OCI-LY3 (cell line): ENCODE data around the gene ACRBP.

Experiments
- H2AFZ ChIP-seq: fragments of 200-600, 300-600 bp; shearing (Covaris generic); 2 replicates; pipeline ENCODE4 v1.6.0; 2014; ENCODE audit warnings: antibody characterized with exemption, low read depth, low read length
- H3K27ac ChIP-seq: fragments of 200-600, 300-600 bp; sonication (generic); 2 replicates; pipeline ENCODE4 v1.5.1; 2014; ENCODE audit warnings: mild to moderate bottlenecking, low read length, moderate library complexity, mixed read lengths
- H3K27me3 ChIP-seq: fragments of 200-600, 300-600 bp; sonication (generic); 2 replicates; pipeline ENCODE4 v1.6.1; 2014; ENCODE audit warnings: low read depth, low read length, mixed read lengths
- H3K36me3 ChIP-seq: fragments of 200-600, 300-600 bp; sonication (generic); replicated peaks from 2 replicates; pipeline ENCODE3; 2014; ENCODE audit warnings: low read depth, low read length, mixed read lengths
- H3K4me1 ChIP-seq: fragments of 300-600, 200-600 bp; sonication (generic); 2 replicates; pipeline ENCODE4 v1.6.1; 2014; ENCODE audit warnings: low read length, mixed read lengths
- H3K4me2 ChIP-seq: fragments of 200-600, 300-600 bp; sonication (generic); 2 replicates; pipeline ENCODE4 v1.6.1; 2014; ENCODE audit warnings: low read length, mixed read lengths
- H3K4me3 ChIP-seq: fragments of 300-600, 200-600 bp; sonication (generic); 2 replicates; pipeline ENCODE4 v1.5.1; 2014; ENCODE audit warnings: antibody characterized with exemption, mild to moderate bottlenecking, low read length, moderate library complexity
- H3K79me2 ChIP-seq: fragments of 300-600, 200-600 bp; shearing (Covaris generic); 2 replicates; pipeline ENCODE4 v1.6.1; 2014; ENCODE audit warnings: mild to moderate bottlenecking, low read length, mixed read lengths
- H3K9ac ChIP-seq: fragments of 300-600, 200-600 bp; shearing (Covaris generic); 2 replicates; pipeline ENCODE4 v1.6.0; 2014; ENCODE audit warnings: mild to moderate bottlenecking, low read length, moderate library complexity
- H3K9me3 ChIP-seq: fragments of 200-600, 300-600 bp; shearing (Covaris generic); 2 replicates; pipeline ENCODE4 v1.6.1; 2014; ENCODE audit warnings: low read length, mixed read lengths; ENCODE audit not compliant: insufficient read depth
- H4K20me1 ChIP-seq: fragments of 200-600, 300-600 bp; sonication (generic); 2 replicates; pipeline ENCODE4 v1.6.1; 2016; ENCODE audit warnings: low read length, mixed read lengths; ENCODE audit not compliant: insufficient read depth
- CTCF ChIP-seq: fragments of 200-600, 300-600 bp; sonication (generic); IDR thresholded peaks from 2 replicates; pipeline ENCODE4 v1.5.1; 2014; ENCODE audit warnings: antibody characterized with exemption, low read length, low read depth
- EZH2phosphoT487 ChIP-seq: fragments of 200-600 bp; shearing (Covaris generic); IDR thresholded peaks from 2 replicates; pipeline ENCODE4 v1.6.1; 2018; ENCODE audit warnings: antibody characterized with exemption, mixed run types, low read depth

Gene ACRBP

DNA sequence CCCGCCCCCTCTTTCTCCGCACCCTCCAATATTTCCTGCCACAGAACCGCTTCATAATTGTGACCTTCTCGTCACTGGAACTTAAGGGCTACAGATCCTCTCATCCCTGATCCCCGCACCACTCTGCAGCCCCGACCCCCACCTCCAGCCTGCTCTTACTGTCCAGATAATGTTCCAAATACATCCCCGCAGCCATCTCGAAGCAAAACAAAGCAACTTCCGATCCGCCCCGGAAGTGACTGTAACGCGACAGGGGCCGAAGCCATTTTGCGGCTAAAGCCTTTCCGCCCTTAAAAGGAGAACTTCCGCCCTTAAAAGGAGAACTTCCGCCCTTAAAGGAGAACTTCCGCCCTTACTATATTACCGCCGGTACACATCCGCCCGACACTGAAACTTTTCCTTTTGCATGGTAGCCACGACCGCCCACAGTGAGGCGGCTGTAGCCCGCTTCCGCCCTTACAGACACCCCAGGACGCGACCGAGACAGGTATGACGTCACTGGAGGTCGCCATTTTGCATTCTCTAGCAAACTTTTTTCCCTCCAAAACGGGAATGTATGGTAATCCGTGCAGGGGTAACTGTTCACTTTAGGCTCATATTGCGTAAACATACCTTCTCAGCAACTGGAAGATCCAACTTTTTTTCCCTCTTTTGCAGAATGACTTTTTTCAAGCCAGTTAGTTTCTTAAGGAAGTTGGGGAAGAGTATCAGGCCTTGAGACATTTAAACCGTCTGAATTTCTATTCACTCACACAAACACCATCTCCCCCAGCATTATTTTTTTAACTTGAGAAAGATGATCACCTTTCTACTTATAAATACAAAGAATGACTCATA, 15.9 kb upstream of the ACRBP start, which contains the start of gene ING4:
Gene ING4 (minus strand): TSS at position 214 of the 837 bp plus-strand sequence. CDS start 18 bp downstream, at position 196.
- TF ChIP-seq CTCF (no peak), EZH2phosphoT487 (no peak)
- H3K27me3 ChIP-seq: no peaks in the 10 kb centered on the region
- peak within 1 kb of the TSS; percentile 92 for H3K4me2 ChIP-seq
- no peaks in the 10 kb centered on the region for H4K20me1 ChIP-seq
- peak within 1 kb of the TSS; percentile 94 for H3K4me3 ChIP-seq
- peaks cover 17% of the 10 kb centered on the region for H3K36me3 ChIP-seq
- peak within 1 kb of the TSS; percentile 64 for H3K9ac ChIP-seq
- peak within 1 kb of the TSS; percentile 92 for H2AFZ ChIP-seq
- peaks cover 9% of the 10 kb centered on the region for H3K79me2 ChIP-seq
- peak within 1 kb of the TSS; percentile 69 for H3K27ac ChIP-seq
- H3K9me3 ChIP-seq: no peaks in the 10 kb centered on the region
- peaks cover 14% of the 10 kb centered on the region for H3K4me1 ChIP-seq

DNA sequence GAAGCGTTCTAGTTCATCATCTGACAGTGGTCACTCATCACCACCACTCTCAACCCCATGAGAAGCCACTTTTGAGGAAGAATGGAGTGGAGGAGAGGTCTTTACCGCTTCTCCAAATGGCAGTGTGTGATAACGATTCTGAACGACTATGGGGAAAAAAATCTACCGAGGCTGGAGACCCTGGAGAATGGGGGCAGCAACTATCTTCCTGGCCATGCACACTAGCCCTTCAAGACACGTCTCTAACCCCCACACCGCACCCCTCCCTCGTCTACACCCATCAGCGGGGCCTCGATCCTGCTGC, 15.3 kb upstream of the ACRBP start:
- H4K20me1 ChIP-seq: no peaks in the 10 kb centered on the region
- peaks cover 9% of the 10 kb centered on the region for H3K79me2 ChIP-seq
- H3K4me3 ChIP-seq: peak overlapping the region; percentile 94
- peaks cover 11% of the 10 kb centered on the region for H3K36me3 ChIP-seq
- H3K4me2 ChIP-seq: peak overlapping the region; percentile 89
- H3K9me3 ChIP-seq: no peaks in the 10 kb centered on the region
- peak overlapping the region; percentile 64 for H3K9ac ChIP-seq
- peak overlapping the region; percentile 84; the same call in 1 of the 2 replicates for H2AFZ ChIP-seq
- peak overlapping the region; percentile 24; the same call in 1 of the 2 replicates for H3K27ac ChIP-seq
- H3K4me1 ChIP-seq: peaks cover 14% of the 10 kb centered on the region
- no peaks in the 10 kb centered on the region for H3K27me3 ChIP-seq
- no peak for TF ChIP-seq EZH2phosphoT487
- TF ChIP-seq CTCF: no peak

- no peak for TF ChIP-seq CTCF
- TF ChIP-seq EZH2phosphoT487: no peak
- Histone ChIP-seq H3K27ac (no peak overlapping the region), H3K4me1 (no peaks in the 10 kb centered on the region), H3K4me3 (no peak overlapping the region), H3K79me2 (no peaks in the 10 kb centered on the region), H2AFZ (no peak overlapping the region), H3K27me3 (no peaks in the 10 kb centered on the region), H3K36me3 (peaks cover 5% of the 10 kb centered on the region), H3K9ac (no peak overlapping the region), H3K9me3 (no peaks in the 10 kb centered on the region), H3K4me2 (no peak overlapping the region), H4K20me1 (no peaks in the 10 kb centered on the region)
Measured at GRCh38 chr12:6653987-6654386, 6.8 kb upstream of the ACRBP start.

- Histone ChIP-seq H4K20me1 (no peaks in the 10 kb centered on the region), H3K36me3 (peaks cover 5% of the 10 kb centered on the region), H3K27me3 (no peaks in the 10 kb centered on the region), H2AFZ (no peak overlapping the region), H3K4me3 (no peak overlapping the region), H3K4me2 (no peak overlapping the region), H3K4me1 (no peaks in the 10 kb centered on the region), H3K9me3 (no peaks in the 10 kb centered on the region), H3K27ac (no peak overlapping the region), H3K9ac (no peak overlapping the region), H3K79me2 (no peaks in the 10 kb centered on the region)
- TF ChIP-seq EZH2phosphoT487 (no peak), CTCF (no peak)
Measured at GRCh38 chr12:6653342-6653741, 6.1 kb upstream of the ACRBP start.
